ENCODE measurements around the gene PRKCE.

DNA sequence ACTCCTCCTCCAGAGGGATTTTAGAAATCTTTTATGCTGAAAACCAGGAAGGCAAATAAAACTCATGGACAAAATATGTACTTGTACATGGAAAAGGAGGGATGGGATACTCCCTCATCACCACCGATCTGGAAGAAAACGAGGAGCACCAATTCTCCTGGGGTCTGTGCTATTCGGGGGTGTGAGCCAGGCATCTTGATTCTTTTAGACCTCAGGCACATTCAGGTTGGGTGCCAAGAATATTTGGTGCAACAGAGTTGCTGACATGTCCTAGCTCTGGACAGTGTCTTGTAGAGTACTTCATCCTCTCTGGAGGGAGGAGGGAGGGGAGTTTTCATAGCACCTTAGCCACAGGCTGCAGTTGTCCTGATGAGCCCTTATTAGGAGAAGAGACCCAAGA is 163.0 kb downstream of the PRKCE start:
- TF ChIP-seq, protein P1, sequence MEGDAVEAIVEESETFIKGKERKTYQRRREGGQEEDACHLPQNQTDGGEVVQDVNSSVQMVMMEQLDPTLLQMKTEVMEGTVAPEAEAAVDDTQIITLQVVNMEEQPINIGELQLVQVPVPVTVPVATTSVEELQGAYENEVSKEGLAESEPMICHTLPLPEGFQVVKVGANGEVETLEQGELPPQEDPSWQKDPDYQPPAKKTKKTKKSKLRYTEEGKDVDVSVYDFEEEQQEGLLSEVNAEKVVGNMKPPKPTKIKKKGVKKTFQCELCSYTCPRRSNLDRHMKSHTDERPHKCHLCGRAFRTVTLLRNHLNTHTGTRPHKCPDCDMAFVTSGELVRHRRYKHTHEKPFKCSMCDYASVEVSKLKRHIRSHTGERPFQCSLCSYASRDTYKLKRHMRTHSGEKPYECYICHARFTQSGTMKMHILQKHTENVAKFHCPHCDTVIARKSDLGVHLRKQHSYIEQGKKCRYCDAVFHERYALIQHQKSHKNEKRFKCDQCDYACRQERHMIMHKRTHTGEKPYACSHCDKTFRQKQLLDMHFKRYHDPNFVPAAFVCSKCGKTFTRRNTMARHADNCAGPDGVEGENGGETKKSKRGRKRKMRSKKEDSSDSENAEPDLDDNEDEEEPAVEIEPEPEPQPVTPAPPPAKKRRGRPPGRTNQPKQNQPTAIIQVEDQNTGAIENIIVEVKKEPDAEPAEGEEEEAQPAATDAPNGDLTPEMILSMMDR (IDR thresholded peaks at IDR 0.05; ENCODE audit: poor library complexity): no peak
- no peak for TF ChIP-seq EZH2phosphoT487 (IDR thresholded peaks at IDR 0.05; ENCODE audit: low read depth, severe bottlenecking, unreplicated experiment)
